Muscle of back (tissue), 11 donors: ENCODE data around the gene SPACA4. TPM values are rescaled to one million over a fixed set of nuclear protein-coding genes. Genes with fewer than 3 reads are reported as not detected.

ENCODE experiments used
- DNase-seq, 3 donors: peaks; one replicate each; pipeline versions ENCODE4 v3.0.0 to v3.0.0-alpha.2; 2013
- polyA plus RNA-seq, 10 donors: library from polyadenylated mRNA; unstranded; fragments of 120-200 nt; gene quantifications; one replicate each; pipeline ENCODE4 v1.2.1, GENCODE V29; 2013; ENCODE audit not compliant: insufficient read length in 10 of 10

Gene SPACA4
- polyA plus RNA-seq, 10 donors: not detected

GRCh38 chr19:48596679-48597465, 9.7 kb upstream of the SPACA4 start:
- DNase-seq: no peak

- DNase-seq: no peak
Measured at GRCh38 chr19:48598996-48599700, 7.4 kb upstream of the SPACA4 start.

- DNase-seq: no peak
Measured at GRCh38 chr19:48600679-48601417, 5.7 kb upstream of the SPACA4 start.

GRCh38 chr19:48603001-48603400, 3.5 kb upstream of the SPACA4 start:
- DNase-seq: no peak

GRCh38 chr19:48603449-48603848, 3.1 kb upstream of the SPACA4 start:
- DNase-seq: no peak

- DNase-seq: no peak
Measured at GRCh38 chr19:48603850-48604249, 2.7 kb upstream of the SPACA4 start.

- no peak for DNase-seq
Measured at GRCh38 chr19:48607359-48607755, 815 bp downstream of the SPACA4 start.

GRCh38 chr19:48608798-48609263, 2.3 kb downstream of the SPACA4 start:
- DNase-seq: peak in 1 of 3 donors; percentile 56

- no peak for DNase-seq
Measured at GRCh38 chr19:48609571-48610108, 3.1 kb downstream of the SPACA4 start.

- no peak for DNase-seq
Measured at GRCh38 chr19:48611872-48612271, 5.3 kb downstream of the SPACA4 start.

GRCh38 chr19:48613024-48613851, 6.7 kb downstream of the SPACA4 start:
- no peak for DNase-seq

GRCh38 chr19:48613852-48614435, 7.4 kb downstream of the SPACA4 start:
- DNase-seq: no peak

- DNase-seq: no peak
Measured at GRCh38 chr19:48614436-48615230, 8.1 kb downstream of the SPACA4 start, which contains the start of gene FAM83E. FAM83E (minus strand) TSS chr19:48615076; CDS start chr19:48613372, 1,704 bp downstream.

GRCh38 chr19:48615231-48616040, 8.9 kb downstream of the SPACA4 start:
- no peak for DNase-seq

- no peak for DNase-seq
Measured at GRCh38 chr19:48616041-48616436, 9.5 kb downstream of the SPACA4 start.

GRCh38 chr19:48616491-48617056, 10.0 kb downstream of the SPACA4 start:
- DNase-seq: no peak

- DNase-seq: peak in 1 of 3 donors; percentile 64
Measured at GRCh38 chr19:48617146-48617937, 10.8 kb downstream of the SPACA4 start.
